Glomerular visceral epithelial cell (primary cell): ENCODE data around the gene KLHL29.
"Not testable (repeated sequence)": the region's sequence is repeated elsewhere in the genome, so short reads cannot be mapped to it uniquely, and the experiment has no call there.

ENCODE experiments used
- DNase-seq: peaks from one replicate; pipeline ENCODE4 v3.0.0-alpha.2; 2016; ENCODE audit errors: extremely low spot score

The KLHL29 gene

DNA sequence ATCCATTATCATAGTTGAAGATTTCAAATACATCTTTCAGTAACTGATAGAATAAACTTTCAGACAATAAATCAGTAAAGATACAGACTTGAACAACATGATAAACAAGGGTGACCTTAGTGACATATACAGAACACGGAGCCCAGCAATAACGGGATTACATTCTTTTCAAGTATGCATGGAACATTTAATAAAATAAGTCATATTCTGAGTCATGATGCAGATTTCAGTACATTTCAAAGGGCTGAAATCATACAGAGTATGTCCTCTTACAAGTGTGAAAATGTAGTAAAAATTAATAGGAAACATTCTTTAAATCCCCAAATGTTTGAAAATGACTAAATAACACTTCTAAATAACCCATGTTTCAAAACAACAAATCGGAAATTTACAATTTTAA is 17.2 kb upstream of the KLHL29 start:
- no peak for DNase-seq

DNA sequence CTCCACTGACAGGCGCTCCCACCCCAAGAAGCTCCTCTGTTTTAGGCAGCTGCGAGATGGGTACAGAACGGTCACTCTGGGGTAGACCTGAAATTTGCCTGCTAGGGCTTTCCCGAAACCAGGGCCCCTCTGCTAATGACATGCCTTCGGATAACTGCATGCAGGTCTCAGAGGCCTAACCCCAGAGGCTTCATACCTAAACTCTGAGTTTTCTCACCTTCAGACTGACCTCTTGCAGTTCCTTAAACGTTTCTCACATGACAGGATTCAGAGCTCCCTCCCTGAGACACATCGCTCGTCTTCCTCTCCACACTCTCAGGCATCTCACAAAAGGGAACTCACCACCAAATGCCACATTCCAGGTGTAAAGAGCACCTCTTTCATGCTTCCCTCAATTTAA is 11.3 kb upstream of the KLHL29 start:
- DNase-seq, result no peak

DNA sequence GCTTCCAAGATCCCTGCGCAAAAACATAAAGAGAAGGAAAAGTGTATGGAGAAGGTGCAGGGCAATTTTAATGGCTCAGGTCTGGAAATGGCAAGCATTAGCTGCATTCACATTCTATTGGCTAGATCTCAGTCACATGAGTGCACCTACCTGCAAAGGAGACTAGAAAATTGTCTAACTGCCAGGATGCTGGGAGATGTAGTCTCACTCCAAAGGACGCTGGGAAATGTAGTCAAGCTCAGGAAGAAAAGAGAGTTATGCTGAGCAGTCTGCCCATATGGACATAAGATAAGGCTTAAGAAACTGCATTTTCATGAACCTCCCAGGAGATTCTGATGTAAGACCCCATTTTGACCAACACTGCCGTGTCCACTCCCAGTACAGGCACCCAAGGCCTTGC is 9.5 kb upstream of the KLHL29 start:
- DNase-seq, result no peak

DNA sequence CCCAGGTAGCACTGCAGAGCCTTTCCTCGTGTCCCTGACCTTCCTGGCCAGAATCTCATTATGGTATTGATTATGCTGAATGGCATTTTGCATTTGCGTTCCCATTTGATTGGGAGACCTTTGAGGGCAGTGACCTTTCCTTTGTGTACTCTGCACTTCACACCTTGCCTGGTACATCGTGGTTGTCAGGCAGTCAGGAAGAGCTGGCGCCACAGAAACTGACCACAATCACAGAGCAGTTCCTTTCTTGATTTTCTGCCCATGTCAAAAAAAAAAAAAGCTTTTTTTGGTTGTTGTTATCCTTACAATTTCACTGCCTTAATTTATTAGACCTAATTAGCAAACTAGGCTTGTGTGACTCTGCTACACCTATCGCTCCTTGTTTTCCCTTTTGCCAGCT is 8.9 kb upstream of the KLHL29 start:
- DNase-seq, result no peak

DNA sequence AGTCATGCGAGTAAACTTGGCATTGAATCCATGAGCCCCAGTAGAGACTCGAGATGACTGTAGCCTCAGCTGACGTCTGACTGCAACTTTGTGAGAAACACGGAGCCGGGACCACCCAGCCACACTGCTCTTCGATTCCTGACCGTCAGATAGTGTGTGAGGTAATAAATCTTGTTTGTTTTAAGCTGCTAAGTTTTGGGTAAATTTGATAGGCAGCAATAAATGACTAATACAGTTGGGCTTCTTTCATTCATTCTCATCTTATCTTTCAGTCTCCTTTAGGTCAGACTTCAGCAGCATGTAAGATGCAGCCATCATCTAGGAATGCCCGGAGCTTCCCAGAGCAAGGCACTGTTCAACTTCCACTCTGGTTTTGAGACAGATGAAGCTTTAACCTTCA is 8.0 kb upstream of the KLHL29 start:
- no peak for DNase-seq

DNA sequence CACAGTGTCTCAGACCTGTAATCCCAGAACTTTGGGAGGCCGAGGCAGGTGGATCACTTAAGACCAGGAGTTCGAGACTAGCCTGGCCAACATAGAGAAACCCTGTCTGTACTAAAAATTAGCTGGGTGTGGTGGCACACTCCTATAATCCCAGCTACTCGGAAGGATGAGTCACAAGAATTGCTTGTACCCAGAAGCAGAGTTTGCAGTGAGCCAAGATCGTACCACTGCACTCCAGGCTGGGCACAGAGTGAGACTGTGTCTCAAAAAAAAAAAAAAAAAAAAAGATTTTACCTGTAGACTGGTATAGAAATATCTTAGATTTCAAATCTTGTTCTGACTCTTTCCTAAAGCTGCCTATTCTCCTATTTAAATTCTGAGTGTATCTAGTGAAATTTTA is 7.2 kb upstream of the KLHL29 start:
- no peak for DNase-seq

DNA sequence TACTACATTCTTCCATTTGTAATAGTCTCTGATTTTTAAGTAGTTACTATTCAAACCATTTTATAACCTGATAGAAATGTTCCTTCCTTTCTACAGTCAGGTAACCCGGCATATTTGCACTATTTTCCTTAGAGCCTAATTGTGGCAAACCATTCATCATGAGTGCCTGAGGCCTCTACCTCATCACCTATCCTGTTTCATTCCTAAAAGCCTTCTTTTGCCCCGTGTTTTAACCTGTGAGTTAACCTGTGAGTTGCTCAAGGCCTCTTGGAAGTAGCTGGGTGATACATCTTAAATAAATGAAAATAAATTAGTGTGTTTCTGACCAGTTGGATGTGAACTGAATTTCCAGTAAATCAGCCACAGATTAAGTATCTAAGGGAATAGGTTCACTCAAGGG is 6.5 kb upstream of the KLHL29 start:
- no peak for DNase-seq

DNA sequence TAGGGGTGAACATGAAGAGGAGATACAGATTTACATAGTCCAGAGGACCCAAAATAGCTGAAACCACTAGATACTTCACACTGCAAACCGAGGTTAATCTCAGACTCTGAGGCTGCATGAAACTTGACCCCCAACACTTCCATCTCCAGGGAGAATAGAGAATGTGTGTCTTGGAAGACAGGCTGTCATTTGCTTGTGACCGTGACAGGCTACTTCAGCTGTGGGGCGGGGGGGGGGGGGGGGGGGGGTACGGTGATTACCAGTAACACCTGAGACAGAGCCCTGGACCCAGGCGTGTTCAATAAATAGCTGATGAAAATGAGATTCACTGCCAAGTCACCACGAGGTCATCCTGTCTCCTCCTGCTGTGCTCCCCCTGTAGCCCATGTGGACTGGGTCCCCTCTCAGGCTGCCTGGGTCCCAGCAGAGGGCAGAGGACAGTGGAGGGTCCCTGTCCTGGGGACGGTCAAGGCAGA is 5.7 kb upstream of the KLHL29 start:
- no peak for DNase-seq

DNA sequence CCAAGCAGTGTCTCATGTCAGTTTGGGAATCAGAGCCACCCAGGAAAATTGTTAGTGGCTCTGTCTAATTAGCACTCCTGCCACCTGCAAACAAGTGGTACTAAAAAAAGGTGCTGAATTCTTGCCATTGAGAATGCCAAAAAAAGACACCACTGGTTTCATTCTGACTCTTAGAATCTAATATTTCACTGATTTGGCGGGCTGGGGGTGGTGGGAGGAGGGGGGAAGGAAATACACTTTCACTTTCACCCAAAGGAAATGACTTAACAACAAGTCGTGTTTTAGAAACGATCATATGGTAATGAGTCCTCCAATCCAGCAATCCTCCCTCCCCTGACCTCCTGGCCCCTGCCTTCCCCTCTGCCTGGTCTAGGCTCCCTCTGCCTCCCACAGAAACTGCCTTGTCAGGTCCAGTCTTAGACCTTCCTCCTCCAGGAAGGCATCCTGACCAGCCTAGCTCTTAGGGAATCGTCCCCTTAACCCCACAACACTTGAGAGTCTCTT is 4.4 kb upstream of the KLHL29 start:
- DNase-seq, result peak; percentile 59

DNA sequence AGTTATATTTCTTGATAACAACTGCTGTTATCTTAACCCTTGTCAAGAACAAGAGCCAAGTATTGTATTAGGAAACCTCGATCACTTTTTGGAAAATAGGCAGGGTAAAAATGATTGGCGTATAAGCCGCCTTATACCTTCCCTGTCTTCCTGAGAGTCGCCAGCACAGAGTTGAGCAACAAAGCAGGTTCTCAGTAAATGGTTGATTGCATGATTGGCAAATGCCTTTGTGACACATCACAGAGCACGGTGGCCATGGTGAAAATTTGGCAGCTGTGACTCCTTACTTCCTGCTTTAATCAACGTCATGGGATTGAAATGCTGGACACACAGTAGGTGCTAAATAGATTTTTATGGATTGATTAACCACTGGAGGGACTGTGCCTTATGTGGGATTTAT is 3.9 kb upstream of the KLHL29 start:
- peak; percentile 90 for DNase-seq

DNA sequence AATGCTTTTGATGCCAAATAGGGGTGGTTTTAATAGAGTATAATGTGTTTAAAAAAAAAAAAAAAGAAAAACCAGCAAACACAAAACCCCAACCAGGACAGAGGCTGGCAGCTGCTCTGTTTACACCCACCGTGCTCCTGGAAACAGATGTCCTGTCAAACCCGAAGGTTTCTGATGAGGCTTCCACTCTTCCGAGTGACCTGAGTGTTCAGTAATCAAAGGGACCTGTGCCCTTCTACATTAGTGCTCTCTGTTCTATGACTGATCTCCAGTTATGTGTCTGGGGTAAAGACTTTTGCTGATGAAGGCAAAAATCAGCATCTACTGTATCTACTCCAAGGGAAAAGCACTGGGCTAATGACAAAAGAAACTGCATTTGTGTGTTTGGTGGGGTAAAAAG is 3.5 kb upstream of the KLHL29 start:
- DNase-seq, result no peak

DNA sequence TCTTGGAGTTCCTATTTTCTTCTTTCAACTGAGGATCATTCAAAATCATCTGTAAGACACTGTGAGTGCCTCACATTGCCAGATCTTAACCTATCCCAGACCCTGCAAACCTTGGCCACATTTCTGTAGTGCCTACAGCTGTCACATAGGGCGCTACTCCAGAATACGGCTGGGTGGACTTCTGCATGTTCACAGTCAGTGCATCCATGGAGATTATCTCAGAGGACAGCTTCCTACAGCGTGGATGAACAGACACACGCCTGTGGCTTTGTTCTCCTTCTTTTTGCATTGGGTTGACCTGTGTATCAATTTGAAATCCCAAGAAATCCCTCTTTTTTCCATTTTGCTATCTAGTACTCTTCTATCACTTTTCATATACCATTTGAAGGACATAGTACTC is 1.9 kb upstream of the KLHL29 start:
- DNase-seq, result no peak

DNA sequence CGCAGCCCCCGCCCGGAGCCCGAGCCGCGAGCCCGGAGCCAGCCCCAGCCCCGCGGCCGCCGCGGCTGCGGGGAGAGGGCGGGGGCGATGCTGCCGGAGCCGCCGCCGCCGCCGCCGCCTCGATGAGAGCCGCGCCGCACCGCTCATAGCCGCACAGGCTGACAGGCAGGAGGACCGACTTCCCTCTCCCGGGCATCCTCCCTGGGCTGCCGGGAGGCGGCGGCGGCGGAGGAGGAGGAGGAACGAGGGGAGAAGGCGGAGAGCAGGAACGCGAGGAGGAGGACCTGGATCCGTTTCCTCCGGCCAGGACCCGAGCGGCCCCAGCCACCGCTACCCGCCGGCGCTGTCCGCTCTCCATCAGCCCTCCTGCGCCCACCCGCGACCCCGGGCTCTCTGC is 370 bp downstream of the KLHL29 start:
- peak; percentile 47 for DNase-seq

DNA sequence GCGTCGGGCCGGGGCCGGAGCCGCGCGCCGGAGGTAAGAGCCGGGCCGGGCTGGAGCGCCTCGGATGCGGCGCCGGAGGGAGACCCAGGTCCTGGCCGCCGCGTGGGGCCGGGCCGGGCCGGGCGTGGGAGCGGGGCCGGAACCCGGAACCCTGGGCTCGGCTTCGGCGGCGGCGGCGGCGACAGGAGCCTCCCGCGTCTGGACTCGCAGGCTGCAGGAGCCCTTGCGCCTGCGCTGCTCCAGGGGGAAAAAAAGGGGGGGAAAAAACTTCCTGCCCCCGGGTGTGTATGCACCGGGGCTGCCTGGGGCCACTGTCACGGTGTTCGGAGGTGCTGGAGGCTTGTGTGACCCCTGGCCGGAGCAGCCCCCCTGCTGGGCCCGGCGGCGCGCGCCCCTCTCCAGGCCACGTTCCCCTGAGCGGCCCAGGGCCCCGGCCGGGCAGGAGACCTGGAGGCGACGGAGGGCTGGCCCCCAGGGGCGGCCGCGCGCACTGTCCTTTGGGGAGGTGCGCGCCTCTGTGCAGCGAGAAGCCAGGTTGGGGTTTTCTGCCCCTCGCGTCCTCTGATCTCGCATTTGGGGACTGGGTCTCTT is 864 bp downstream of the KLHL29 start:
- DNase-seq, result peak; percentile 34

DNA sequence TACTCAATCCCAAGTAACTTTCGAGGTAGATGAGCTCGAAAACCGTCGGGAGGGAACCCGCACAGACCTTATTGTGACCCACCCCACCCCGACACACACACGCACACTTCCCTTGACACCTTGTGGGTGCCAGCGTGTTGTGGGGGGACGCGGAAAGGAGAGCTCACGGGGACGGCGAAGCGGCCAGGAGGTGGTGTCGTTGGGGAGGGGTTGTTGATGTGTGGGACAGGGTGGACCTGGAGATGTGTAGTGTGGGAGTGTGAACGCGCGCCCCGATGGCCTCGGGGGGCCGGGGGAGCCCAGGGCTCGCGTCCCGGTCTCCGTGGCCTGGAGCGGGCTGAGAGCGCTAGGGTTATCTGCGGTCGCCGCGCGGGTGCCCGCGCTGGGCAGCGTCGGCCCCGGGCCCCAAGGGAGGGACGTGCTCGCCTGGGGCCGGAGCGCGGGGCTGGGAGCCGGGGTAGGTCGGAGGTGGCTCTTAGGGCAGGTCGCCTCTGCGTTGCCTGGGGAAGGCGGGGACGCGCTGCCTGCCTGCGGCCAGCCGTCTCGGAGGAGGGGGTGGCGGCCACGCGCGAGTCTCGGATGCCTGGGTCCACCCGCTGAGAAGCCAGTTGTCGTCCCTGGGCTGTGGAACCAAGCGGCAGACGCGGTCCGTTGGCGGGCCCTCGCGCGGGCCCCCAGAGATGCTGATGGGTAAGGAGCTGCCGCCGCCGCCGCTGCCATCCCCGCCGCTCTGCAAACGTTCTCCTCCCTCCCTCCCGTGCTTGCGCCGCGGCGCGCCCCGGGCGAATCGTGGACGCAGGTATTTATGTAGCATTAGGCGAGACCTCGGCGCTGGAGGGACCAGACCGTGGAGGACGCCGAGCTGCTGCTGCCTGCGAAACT is 1.6 kb downstream of the KLHL29 start:
- peak; percentile 38 for DNase-seq

DNA sequence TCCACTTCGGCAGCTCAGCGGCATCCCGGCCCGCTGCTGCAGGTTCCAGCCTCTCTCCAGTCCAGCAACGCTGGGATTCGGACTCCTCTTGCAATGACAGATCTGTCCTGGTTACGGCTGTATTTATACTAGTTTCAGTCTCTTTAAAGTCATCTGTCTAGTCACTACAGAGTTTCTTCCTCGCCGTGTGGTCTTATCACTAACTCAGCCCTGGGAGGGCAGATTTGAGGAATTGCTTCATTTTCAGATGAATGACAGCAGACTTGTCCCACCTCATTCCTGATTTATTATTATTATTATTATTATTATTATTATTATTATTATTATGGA is 2.2 kb downstream of the KLHL29 start:
- DNase-seq, result no peak

DNA sequence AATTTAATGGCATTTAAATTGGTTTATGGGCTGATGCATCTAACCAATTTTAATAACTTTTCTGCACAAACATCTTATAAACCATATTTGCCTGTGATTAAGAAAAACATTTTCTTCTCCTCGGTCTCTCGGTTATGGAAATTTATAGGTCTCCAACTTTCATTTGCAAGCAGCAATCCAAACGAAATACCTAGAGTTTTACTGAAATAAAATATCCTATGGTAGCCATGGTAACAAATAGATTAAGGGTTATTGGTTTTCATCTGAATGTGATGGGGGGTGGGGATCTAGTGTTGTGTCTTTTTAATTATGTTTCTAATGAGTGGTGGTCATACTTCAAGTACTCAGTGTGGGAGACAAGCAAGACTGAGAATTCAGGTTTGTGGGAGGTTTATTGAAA is 2.9 kb downstream of the KLHL29 start:
- DNase-seq, result no peak

DNA sequence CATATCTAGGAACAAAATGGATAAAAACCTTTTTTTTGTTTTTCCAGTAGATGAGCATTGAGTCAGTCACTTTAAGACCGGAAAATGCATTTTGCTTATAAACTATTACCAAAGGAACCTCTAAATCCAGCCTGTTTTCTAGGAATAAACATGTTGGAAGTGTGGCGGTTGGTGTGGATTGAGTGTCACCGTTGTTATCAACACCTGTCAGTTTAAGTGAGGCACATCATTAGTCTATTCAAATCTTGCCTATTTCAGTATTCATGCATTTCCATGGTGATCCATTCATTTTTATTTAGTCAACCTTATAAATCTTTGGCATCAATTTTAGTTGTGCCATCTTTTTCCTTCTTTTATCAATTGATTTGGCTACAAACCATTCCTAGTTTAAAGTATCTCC is 3.3 kb downstream of the KLHL29 start:
- no peak for DNase-seq

DNA sequence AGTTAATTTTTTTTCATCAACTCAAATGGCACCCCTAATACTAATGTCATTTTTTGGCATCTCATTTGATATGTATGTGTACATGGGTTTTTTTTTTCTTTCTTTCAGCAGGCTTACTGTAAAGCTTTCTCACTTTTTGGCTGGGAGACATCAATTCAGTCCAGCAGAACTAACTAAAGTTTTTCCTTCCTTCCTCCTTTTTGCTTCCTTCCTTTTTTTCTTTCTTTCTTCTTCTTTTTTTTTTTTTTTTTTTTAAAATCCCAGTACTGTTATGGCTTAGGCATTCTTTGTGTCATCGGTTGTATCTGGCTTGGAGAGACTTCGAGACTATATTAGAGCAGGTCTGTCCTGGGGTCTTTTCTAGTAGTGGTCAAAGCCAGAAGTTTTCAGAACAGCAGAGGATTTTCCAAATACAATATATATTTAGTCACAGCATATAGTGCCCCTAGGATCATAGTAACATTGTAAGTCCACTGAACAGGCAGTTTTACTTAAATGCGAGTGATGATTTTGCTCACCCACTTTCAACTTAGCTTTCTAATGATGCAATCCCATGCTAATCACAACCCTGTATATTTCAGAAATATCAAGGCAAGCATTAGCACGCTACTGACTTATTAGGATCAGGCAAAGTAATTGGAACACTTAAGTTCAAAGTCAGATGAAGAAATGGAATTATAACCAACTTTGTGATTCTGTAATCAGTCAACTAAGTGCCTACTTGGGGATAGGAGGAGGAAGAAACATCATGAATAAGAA is 4.0 kb downstream of the KLHL29 start:
- DNase-seq, result no peak

DNA sequence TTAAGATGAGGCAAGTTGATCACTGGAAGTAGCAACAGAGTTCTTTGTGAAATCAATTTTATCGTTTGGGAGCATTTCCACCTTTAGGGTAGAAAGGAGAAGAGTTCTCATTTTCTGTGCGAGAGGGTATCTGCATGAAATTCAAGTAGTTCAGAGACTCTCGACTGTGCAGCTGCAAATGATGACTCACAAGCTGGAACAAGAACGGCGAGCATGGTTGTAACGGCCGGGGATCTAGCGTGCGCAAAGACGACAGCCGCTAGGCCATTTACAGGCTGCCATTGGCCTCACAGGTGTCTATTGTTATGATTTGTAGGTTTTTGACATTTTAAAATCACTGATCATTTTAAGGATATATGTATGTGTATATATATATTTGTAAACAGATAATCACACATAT is 5.2 kb downstream of the KLHL29 start:
- no peak for DNase-seq

DNA sequence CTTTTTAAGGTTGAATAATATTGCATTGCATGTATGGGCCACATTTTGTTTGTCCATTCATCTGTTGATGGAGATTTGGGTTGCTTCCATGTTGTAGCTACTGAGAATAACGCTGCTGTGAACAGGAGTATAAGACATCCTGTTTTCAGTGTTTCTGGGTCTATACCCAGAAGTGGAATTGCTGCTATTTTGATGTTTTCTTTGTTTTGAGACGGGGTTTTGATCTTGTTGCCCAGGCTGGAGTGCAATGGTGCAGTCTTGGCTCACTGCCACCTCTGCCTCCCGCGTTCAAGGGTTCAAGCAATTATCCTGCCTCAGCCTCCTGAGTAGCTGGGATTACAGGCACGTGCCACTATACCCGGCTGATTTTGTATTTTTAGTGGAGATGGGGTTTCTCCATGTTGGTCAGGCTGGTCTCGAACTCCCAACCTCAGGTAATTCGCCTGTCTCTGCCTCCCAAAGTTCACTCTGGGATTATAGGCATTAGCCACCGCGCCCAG is 6.3 kb downstream of the KLHL29 start:
- not testable (repeated sequence) for DNase-seq

DNA sequence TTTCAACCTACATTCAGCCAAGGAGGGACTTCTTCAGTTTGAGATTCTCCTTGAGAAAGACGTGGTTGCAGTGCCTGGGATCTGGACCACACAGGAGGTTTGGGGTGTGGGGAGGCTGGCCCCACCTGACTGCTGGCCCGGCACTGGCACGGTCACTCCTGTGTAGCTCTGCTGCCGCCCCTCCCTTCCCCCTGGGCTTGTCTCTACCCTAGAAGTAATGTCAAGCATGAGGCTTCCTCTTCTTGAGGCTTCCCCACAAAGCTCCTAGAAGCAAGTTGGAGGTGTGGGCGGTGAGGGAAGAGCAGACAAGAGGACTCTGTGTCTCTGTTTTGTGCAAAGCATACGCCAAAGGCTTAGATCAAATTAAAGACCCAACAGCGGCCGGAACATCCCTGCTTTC is 8.7 kb downstream of the KLHL29 start:
- no peak for DNase-seq

DNA sequence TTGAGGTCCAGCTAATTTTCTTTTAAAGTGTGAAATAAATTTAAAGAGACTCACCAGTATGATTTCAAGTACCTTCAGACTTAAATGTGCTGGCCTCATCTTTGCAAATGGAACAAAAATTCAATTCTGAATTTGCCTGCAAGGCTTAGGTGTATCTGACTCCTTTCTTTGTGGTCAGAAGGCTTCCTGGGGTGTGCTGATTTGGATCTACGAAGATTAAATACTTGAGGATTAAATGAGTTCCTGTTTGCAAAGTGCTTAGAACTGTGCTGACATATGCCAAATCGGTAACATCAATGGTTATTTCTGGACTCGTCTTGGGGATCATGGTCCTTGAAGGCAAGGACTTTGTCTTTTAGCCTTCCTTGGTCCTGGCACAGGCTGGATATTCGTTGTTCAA is 9.7 kb downstream of the KLHL29 start:
- no peak for DNase-seq
